GM12878 (cell line): ENCODE results near the gene BLOC1S5.

Source experiments
- CTCF ChIP-seq, 3 experiments: IDR thresholded peaks in 2 of 3; conservative IDR thresholded peaks in 1 of 3; 2 replicates each; pipeline ENCODE4 v1.5.1; 2011; ENCODE audit warnings: low read depth in 3 of 3, low read length in 3 of 3, mild to moderate bottlenecking in 3 of 3, control low read depth in 2 of 3, moderate library complexity in 2 of 3, inconsistent platforms in 1 of 3, mixed read lengths in 1 of 3; ENCODE audit not compliant: control insufficient read depth in 2 of 3, insufficient read depth in 1 of 3; ENCODE audit errors: extremely low read depth in 1 of 3
- ESRRA ChIP-seq: IDR thresholded peaks from 2 replicates; pipeline ENCODE4 v1.6.1; 2012; ENCODE audit warnings: mild to moderate bottlenecking, low read length, improper control_type of control experiment
- HDGF ChIP-seq: fragments of 450-650 bp; IDR thresholded peaks from 2 replicates; pipeline ENCODE4 v1.6.1; 2016; ENCODE audit warnings: antibody characterized with exemption
- MYC ChIP-seq: IDR thresholded peaks from 2 replicates; pipeline ENCODE4 v1.6.1; 2011; ENCODE audit warnings: mild to moderate bottlenecking, low read length, moderate library complexity, inconsistent platforms; ENCODE audit not compliant: insufficient read depth, insufficient replicate concordance, insufficient read length, severe bottlenecking
- POLR2A ChIP-seq: IDR thresholded peaks from 2 replicates; pipeline ENCODE4 v1.6.1; 2011; ENCODE audit warnings: low read depth, mild to moderate bottlenecking, low read length
- RAD21 ChIP-seq: IDR thresholded peaks from 2 replicates; pipeline ENCODE4 v1.6.1; 2011; ENCODE audit warnings: mild to moderate bottlenecking, low read depth, low read length, moderate library complexity; ENCODE audit not compliant: insufficient read depth
- REST ChIP-seq: IDR thresholded peaks from 2 replicates; pipeline ENCODE4 v1.6.1; 2012; ENCODE audit warnings: mild to moderate bottlenecking, low read depth, low read length
- SMC3 ChIP-seq: IDR thresholded peaks from 2 replicates; pipeline ENCODE4 v1.6.1; 2011; ENCODE audit warnings: low read length, improper control_type of control experiment, borderline replicate concordance
- TAF1 ChIP-seq: IDR thresholded peaks from 2 replicates; pipeline ENCODE4 v1.6.1; 2011; ENCODE audit warnings: mild to moderate bottlenecking, low read depth, low read length, borderline replicate concordance

- TF ChIP-seq REST (no peak), MYC (no peak), POLR2A (no peak), ESRRA (no peak), CTCF (IDR thresholded peaks at IDR 0.05 in 2 of 3, conservative IDR thresholded peaks at IDR 0.05 in 1 of 3; ENCODE audit: control insufficient read depth in 2 of 3, extremely low read depth in 1 of 3, insufficient read depth in 1 of 3, low read depth in 3 of 3, low read length in 3 of 3) (no peak), HDGF (no peak), RAD21 (no peak), TAF1 (no peak), SMC3 (no peak)
Measured at GRCh38 chr6:7998103-7998725, 66.0 kb downstream of the BLOC1S5 start.
